ENCODE measurements around the gene PXN.

- TF ChIP-seq CTCF (CRISPR knock-in tag; IDR thresholded peaks at IDR 0.05), result no peak
- no peak for TF ChIP-seq POLR2AphosphoS5 (IDR thresholded peaks at IDR 0.05; ENCODE audit: low read depth, low read length)
- TF ChIP-seq NFAT5 (CRISPR knock-in tag; IDR thresholded peaks at IDR 0.05), result no peak
- no peak for TF ChIP-seq RAD21 (CRISPR knock-in tag; IDR thresholded peaks at IDR 0.05)
- TF ChIP-seq ZNF678 (CRISPR knock-in tag; IDR thresholded peaks at IDR 0.05), result no peak
These were observed 75.1 kb downstream of the PXN start for GRCh38 chr12:120190386-120190785.

Data from HepG2 (cell line).